Gastrocnemius medialis (tissue), 4 donors: ENCODE data around the gene SLC7A4. TPM values are rescaled to one million over a fixed set of nuclear protein-coding genes. Genes with fewer than 3 reads are reported as not detected.

Experiments used
- ATAC-seq, 2 donors: fragments of 150-250 bp; one replicate each; pipeline ENCODE4 v1.9.1; 2016
- DNase-seq, 2 donors: peaks; one replicate each; pipeline ENCODE4 v3.0.0-alpha.2; 2019
- H3K27ac ChIP-seq, 4 donors: fragments of 200-600 bp; sonication (generic); 1 replicate in 1 of 4; 2 replicates in 3 of 4; pipeline ENCODE4 v1.5.1; 2016 to 2018; ENCODE audit warnings: mild to moderate bottlenecking in 2 of 4, moderate library complexity in 1 of 4
- H3K27me3 ChIP-seq, 3 donors: fragments of 200-600 bp; sonication (generic) in 2 of 3; 1 replicate in 1 of 3; 2 replicates in 2 of 3; pipeline versions ENCODE4 v1.5.1 to v1.6.0; 2016 to 2019; ENCODE audit warnings: mild to moderate bottlenecking in 1 of 3, moderate library complexity in 1 of 3
- H3K36me3 ChIP-seq, 2 donors: fragments of 200-600 bp; sonication (generic) in 1 of 2; one replicate each; pipeline ENCODE4 v1.5.1; 2017 to 2018
- H3K4me1 ChIP-seq, 2 donors: fragments of 200-600 bp; sonication (generic) in 1 of 2; one replicate each; pipeline ENCODE4 v1.5.1; 2016 to 2017; ENCODE audit warnings: mild to moderate bottlenecking in 2 of 2
- H3K4me3 ChIP-seq, 4 donors: fragments of 200-600 bp; sonication (generic) in 3 of 4; 1 replicate in 1 of 4; 2 replicates in 3 of 4; pipeline ENCODE4 v1.5.1; 2016 to 2019; ENCODE audit warnings: mild to moderate bottlenecking in 2 of 4
- H3K9me3 ChIP-seq, 3 donors: fragments of 200-600 bp; sonication (generic) in 2 of 3; 1 replicate in 1 of 3; 2 replicates in 2 of 3; pipeline ENCODE4 v1.5.1; 2016 to 2019
- CTCF ChIP-seq, 5 experiments: fragments of 450-650 bp in 3 of 5; fragments of 200-600 bp in 2 of 5; sonication (generic) in 2 of 5; IDR thresholded peaks in 4 of 5; conservative IDR thresholded peaks in 1 of 5; 1 replicate in 4 of 5; 2 replicates in 1 of 5; pipeline ENCODE4 v1.5.1; 2016 to 2019; ENCODE audit warnings: antibody characterized with exemption in 5 of 5, mild to moderate bottlenecking in 3 of 5, moderate library complexity in 3 of 5
- POLR2A ChIP-seq, 2 donors: fragments of 450-650 bp; IDR thresholded peaks; one replicate each; pipeline ENCODE4 v1.6.1; 2017; ENCODE audit warnings: antibody characterized with exemption in 2 of 2, mild to moderate bottlenecking in 2 of 2, moderate library complexity in 2 of 2
- in situ Hi-C, 4 donors: fragments of 200-750 bp; cut with MboI; loops; one replicate each; pipeline versions ENCODE4 v1.15.0 to v1.8.0; 2017; ENCODE audit warnings: low sequenced_read_pairs in 4 of 4
- intact Hi-C: fragments of 100-400 bp; cut with DNase I; formaldehyde crosslinking; loops from one replicate; pipeline ENCODE4 v1.15.1; 2023; ENCODE audit warnings: low total_unique reads
- total RNA-seq, 4 donors: library from RNA; depleted of rRNA; stranded (reverse); fragments of >200 nt; gene quantifications; one replicate each; pipeline versions ENCODE4 v1.1.0 to v1.2.3, GENCODE V29; 2016

The SLC7A4 gene
- total RNA-seq, 4 donors from 2014 or later: not detected

GRCh38 chr22:21047730-21048129 is 15.4 kb upstream of the SLC7A4 start:
- intact Hi-C loops: no loop called here
- H3K27ac ChIP-seq: no peak overlapping the region
- H3K4me1 ChIP-seq: peaks cover 15 to 24% of the 10 kb centered on the region in 2 donors
- DNase-seq (no peak), ATAC-seq (no peak)
- no peaks in the 10 kb centered on the region for H3K9me3 ChIP-seq
- no peaks in the 10 kb centered on the region for H3K27me3 ChIP-seq
- no peak overlapping the region for H3K4me3 ChIP-seq
- in situ Hi-C loops: no loop called here
- H3K36me3 ChIP-seq: no peaks in the 10 kb centered on the region
- TF ChIP-seq CTCF (IDR thresholded peaks at IDR 0.05 in 4 of 5, conservative IDR thresholded peaks at IDR 0.05 in 1 of 5) (no peak), POLR2A (IDR thresholded peaks at IDR 0.05) (no peak)

GRCh38 chr22:21047035-21047661 is 14.8 kb upstream of the SLC7A4 start:
- Histone ChIP-seq H3K9me3 (no peaks in the 10 kb centered on the region), H3K27me3 (no peaks in the 10 kb centered on the region), H3K4me1 (peaks cover 17 to 24% of the 10 kb centered on the region in 2 donors), H3K4me3 (no peak overlapping the region), H3K27ac (no peak overlapping the region), H3K36me3 (no peaks in the 10 kb centered on the region)
- DNase-seq: no peak
- in situ Hi-C loops (no loop called here), intact Hi-C loops (no loop called here)
- TF ChIP-seq POLR2A (IDR thresholded peaks at IDR 0.05): no peak
- no peak for TF ChIP-seq CTCF (IDR thresholded peaks at IDR 0.05 in 4 of 5, conservative IDR thresholded peaks at IDR 0.05 in 1 of 5)
- no peak for ATAC-seq

- Histone ChIP-seq H3K4me1 (peaks cover 23 to 24% of the 10 kb centered on the region in 2 donors), H3K27me3 (no peaks in the 10 kb centered on the region), H3K4me3 (peak within 1 kb of the TSS; percentile 55 to 78 (median 69)), H3K9me3 (no peaks in the 10 kb centered on the region), H3K36me3 (no peaks in the 10 kb centered on the region), H3K27ac (peak within 1 kb of the TSS; percentile 71 to 91 (median 89))
- intact Hi-C loops: loop anchor here (1.0 kb wide), 3 partner anchors 30 to 63 kb away; partner anchors contain the start of genes LZTR1, P2RX6 and THAP7
- ATAC-seq (peak; percentile 77 to 82), DNase-seq (peak; percentile 81 to 88)
- TF ChIP-seq CTCF (IDR thresholded peaks at IDR 0.05 in 4 of 5, conservative IDR thresholded peaks at IDR 0.05 in 1 of 5): no peak
- TF ChIP-seq POLR2A (IDR thresholded peaks at IDR 0.05): no peak
- in situ Hi-C loops: no loop called here
These were observed 13.4 kb upstream of the SLC7A4 start, which contains the start of gene LRRC74B for GRCh38 chr22:21045585-21046294. Gene LRRC74B, plus strand, starts transcription at chr22:21045946. Its CDS starts 41 bp downstream, at chr22:21045987.

GRCh38 chr22:21044931-21045584 is 12.7 kb upstream of the SLC7A4 start:
- peak; percentile 47 to 73 for DNase-seq
- in situ Hi-C loops: no loop called here
- no peaks in the 10 kb centered on the region for H3K36me3 ChIP-seq
- H3K4me1 ChIP-seq: peaks cover 23 to 24% of the 10 kb centered on the region in 2 donors
- peak; percentile 76 to 88 for ATAC-seq
- peak overlapping the region; percentile 55 to 78 (median 69) for H3K4me3 ChIP-seq
- H3K27ac ChIP-seq: peak overlapping the region; percentile 71 to 91 (median 89)
- no peaks in the 10 kb centered on the region for H3K27me3 ChIP-seq
- TF ChIP-seq POLR2A (IDR thresholded peaks at IDR 0.05) (peak in 1 of 2 donors; percentile 16), CTCF (IDR thresholded peaks at IDR 0.05 in 4 of 5, conservative IDR thresholded peaks at IDR 0.05 in 1 of 5) (no peak)
- intact Hi-C loops: loop anchor here (1.0 kb wide), 3 partner anchors 30 to 63 kb away; partner anchors contain the start of genes LZTR1, P2RX6 and THAP7
- no peaks in the 10 kb centered on the region for H3K9me3 ChIP-seq
